Measurements from ENCODE around the gene ASXL1.

- TF ChIP-seq POLR2AphosphoS5 (IDR thresholded peaks at IDR 0.05) (no peak), CTCF (IDR thresholded peaks at IDR 0.05) (no peak)
Measured at GRCh38 chr20:32352121-32352720, 5.9 kb upstream of the ASXL1 start.
